Neural crest cell (in vitro differentiated cells): ENCODE data around the gene ALG8. TPM values are rescaled to one million over a fixed set of nuclear protein-coding genes. Genes with fewer than 3 reads are reported as not detected.
A peak's percentile ranks its signal among the peaks of the same experiment; 100 is the strongest.

ENCODE experiments used
- DNase-seq: peaks from one replicate; pipeline ENCODE4 v3.0.0; 2021; ENCODE audit warnings: low read depth, mixed read lengths, low spot score
- H3K27ac Mint-ChIP-seq: one replicate; pipeline ENCODE4 v1.8.0; 2021; ENCODE audit warnings: mild to moderate bottlenecking, mixed read lengths; ENCODE audit not compliant: unreplicated experiment
- H3K27me3 Mint-ChIP-seq: 2 replicates; pipeline ENCODE4 v1.8.0; 2021; ENCODE audit warnings: low read depth, mild to moderate bottlenecking, mixed read lengths
- H3K36me3 Mint-ChIP-seq: 2 replicates; pipeline ENCODE4 v1.8.0; 2021; ENCODE audit warnings: low read depth, mild to moderate bottlenecking, mixed read lengths
- H3K4me1 Mint-ChIP-seq: 2 replicates; pipeline ENCODE4 v1.8.0; 2021; ENCODE audit warnings: mixed read lengths
- H3K4me3 Mint-ChIP-seq: one replicate; pipeline ENCODE4 v1.8.0; 2021; ENCODE audit warnings: mild to moderate bottlenecking, mixed read lengths
- H3K9me3 Mint-ChIP-seq: 2 replicates; pipeline ENCODE4 v1.8.0; 2021; ENCODE audit warnings: mixed read lengths
- CTCF ChIP-seq: fragments of 200-600 bp; sonication (generic); conservative IDR thresholded peaks from 2 replicates; pipeline ENCODE4 v1.5.0; 2021; ENCODE audit warnings: antibody characterized with exemption, mild to moderate bottlenecking
- total RNA-seq: library from RNA; stranded (reverse); gene quantifications from 2 replicates; pipeline ENCODE4 v1.2.1, GENCODE V29; 2021

The ALG8 gene
- total RNA-seq, 1 donor from 2014 or later: 79.7 TPM

- Mint-ChIP-seq H3K27ac (no peak overlapping the region), H3K9me3 (no peaks in the 10 kb centered on the region), H3K4me3 (no peak overlapping the region)
These were observed 31.6 kb upstream of the ALG8 start for GRCh38 chr11:78170874-78171549.

GRCh38 chr11:78170413-78170812, 31.0 kb upstream of the ALG8 start:
- Mint-ChIP-seq H3K4me1 (no peaks in the 10 kb centered on the region), H3K4me3 (no peak overlapping the region), H3K27me3 (no peaks in the 10 kb centered on the region), H3K27ac (no peak overlapping the region), H3K9me3 (no peaks in the 10 kb centered on the region), H3K36me3 (peaks cover 18% of the 10 kb centered on the region)
- DNase-seq: no peak
- no peak for TF ChIP-seq CTCF

More at GRCh38 chr11:78170874-78171549, 31.6 kb upstream of the ALG8 start:
- H3K36me3 Mint-ChIP-seq: peaks cover 18% of the 10 kb centered on the region
- no peaks in the 10 kb centered on the region for H3K27me3 Mint-ChIP-seq
- DNase-seq: no peak
- TF ChIP-seq CTCF: no peak
- H3K4me1 Mint-ChIP-seq: no peaks in the 10 kb centered on the region

- Mint-ChIP-seq H3K4me3 (no peak overlapping the region), H3K9me3 (no peaks in the 10 kb centered on the region), H3K27me3 (no peaks in the 10 kb centered on the region), H3K27ac (peak overlapping the region; percentile 82), H3K36me3 (peaks cover 11% of the 10 kb centered on the region), H3K4me1 (no peaks in the 10 kb centered on the region)
- TF ChIP-seq CTCF: no peak
- no peak for DNase-seq
These were observed 29.4 kb upstream of the ALG8 start for GRCh38 chr11:78168539-78169477.

GRCh38 chr11:78166855-78167469, 27.5 kb upstream of the ALG8 start:
- Mint-ChIP-seq H3K36me3 (no peaks in the 10 kb centered on the region), H3K4me1 (no peaks in the 10 kb centered on the region), H3K27me3 (no peaks in the 10 kb centered on the region), H3K9me3 (no peaks in the 10 kb centered on the region), H3K4me3 (no peak overlapping the region), H3K27ac (peak overlapping the region; percentile 50)
- no peak for DNase-seq
- TF ChIP-seq CTCF: no peak

- Mint-ChIP-seq H3K36me3 (no peaks in the 10 kb centered on the region), H3K4me3 (no peak overlapping the region), H3K4me1 (no peaks in the 10 kb centered on the region), H3K9me3 (no peaks in the 10 kb centered on the region), H3K27ac (no peak overlapping the region), H3K27me3 (no peaks in the 10 kb centered on the region)
- DNase-seq: no peak
- no peak for TF ChIP-seq CTCF
These were observed 25.0 kb upstream of the ALG8 start for GRCh38 chr11:78164471-78164870.
